NOMO-1 treated with dmso at 0.1 percent for 144 hours (cell line): ENCODE data around the gene PDXDC1.
A peak's percentile ranks its signal among the peaks of the same experiment; 100 is the strongest.
"Not testable (repeated sequence)": the region's sequence is repeated elsewhere in the genome, so short reads cannot be mapped to it uniquely, and the experiment has no call there.

Experiments used
- DNase-seq: peaks from one replicate; lab custom pipeline; 2025; ENCODE audit not compliant: unreplicated experiment; lab: John Stamatoyannopoulos, UW

Gene PDXDC1

DNA sequence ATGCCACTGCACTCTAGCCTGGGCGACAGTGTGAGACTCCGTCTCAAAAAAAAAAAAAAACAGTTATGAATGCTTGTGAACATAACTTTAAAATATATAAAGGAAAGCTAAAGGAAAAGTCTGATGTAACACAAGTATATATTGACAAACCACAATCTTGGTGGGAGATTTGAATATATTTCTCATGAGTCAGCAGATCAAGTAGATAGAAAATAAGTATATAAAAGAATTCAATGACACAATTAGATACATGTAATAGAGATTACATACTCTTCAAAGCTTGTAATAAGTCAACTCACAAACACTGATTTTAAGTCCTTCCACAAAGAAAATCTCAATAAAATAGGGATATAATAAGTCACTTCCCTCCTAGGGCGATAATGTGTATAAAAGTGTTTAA, 40.8 kb downstream of the PDXDC1 start:
- DNase-seq, result not testable (repeated sequence)

DNA sequence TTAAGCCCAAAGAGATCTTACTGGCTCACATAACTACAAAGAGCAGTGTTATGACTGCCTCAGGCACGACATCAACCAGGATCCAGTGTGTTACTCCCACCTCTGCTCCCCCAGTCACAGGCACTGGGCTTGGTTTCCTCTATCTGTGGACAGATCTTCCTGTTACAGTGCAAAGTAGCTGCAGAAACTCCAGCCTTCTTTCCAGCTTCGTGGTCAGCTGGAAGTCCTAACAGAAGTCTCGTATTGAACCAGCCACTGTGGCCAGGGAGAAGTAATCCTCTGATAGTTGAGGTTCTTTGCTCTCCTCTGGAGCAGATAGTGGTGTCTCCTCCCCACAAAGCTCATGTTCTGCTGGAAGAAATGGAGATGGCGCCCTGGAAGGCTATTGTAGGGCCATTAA, 41.5 kb downstream of the PDXDC1 start:
- not testable (repeated sequence) for DNase-seq

- DNase-seq, result not testable (repeated sequence)
These were observed 42.2 kb downstream of the PDXDC1 start for GRCh38 chr16:15016951-15017580.

DNA sequence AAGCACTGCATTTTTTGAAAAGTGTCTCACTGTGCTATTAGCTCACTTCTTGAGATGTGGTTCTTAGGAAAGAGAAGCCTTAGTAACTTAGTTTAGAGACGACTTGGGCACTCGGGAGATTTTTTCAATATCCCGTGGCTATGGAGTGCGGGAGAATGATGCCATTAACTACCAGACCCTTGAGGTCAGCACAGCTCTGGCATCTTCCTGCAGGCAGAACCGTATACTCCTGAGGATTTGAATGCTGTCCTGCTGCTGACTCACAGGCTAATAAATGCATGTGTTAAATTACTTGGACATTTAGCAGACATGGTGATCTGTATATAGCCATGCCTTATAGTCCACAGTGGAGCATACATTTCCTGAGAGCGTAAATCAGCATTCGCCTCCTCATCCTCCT, 46.6 kb downstream of the PDXDC1 start:
- not testable (repeated sequence) for DNase-seq

GRCh38 chr16:15022194-15022593, 47.4 kb downstream of the PDXDC1 start:
- DNase-seq, result not testable (repeated sequence)

GRCh38 chr16:15023381-15024077, 48.7 kb downstream of the PDXDC1 start:
- not testable (repeated sequence) for DNase-seq

- not testable (repeated sequence) for DNase-seq
These were observed 50.0 kb downstream of the PDXDC1 start for GRCh38 chr16:15024858-15025199.

DNA sequence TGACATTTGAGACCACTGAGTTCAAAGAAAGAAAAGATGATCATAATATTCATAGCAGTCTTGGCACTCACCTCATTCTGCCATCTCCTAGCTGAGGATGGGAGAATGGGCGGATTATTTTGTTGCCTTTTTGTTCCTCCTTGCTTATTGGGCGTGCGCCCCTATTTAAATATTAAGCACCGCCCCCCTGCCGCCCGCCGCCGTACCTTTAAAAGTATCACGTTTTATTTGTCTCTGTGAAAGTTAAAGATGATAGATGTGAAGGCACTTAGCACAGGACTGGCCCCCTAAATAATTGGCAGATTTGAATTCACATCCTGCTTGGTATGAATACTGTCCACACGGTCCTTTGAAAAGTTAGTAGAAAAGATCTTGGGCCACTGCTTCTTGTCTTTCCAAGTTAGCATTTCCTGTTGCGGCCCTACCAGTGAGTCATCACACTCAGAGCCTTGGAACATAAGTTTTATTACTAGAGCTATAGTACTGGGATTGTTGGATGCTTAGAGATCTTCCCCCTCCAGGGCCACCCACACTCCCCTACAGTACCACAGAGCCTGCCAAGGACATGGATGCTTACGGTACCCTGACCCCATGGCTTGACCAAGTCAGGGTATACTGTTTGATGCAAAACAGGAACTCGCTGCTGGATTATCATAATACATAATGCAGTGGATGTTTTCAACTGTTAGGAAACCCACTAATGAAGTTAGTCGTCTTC, 50.6 kb downstream of the PDXDC1 start:
- DNase-seq, result not testable (repeated sequence)

GRCh38 chr16:15027051-15027450, 52.2 kb downstream of the PDXDC1 start:
- not testable (repeated sequence) for DNase-seq

DNA sequence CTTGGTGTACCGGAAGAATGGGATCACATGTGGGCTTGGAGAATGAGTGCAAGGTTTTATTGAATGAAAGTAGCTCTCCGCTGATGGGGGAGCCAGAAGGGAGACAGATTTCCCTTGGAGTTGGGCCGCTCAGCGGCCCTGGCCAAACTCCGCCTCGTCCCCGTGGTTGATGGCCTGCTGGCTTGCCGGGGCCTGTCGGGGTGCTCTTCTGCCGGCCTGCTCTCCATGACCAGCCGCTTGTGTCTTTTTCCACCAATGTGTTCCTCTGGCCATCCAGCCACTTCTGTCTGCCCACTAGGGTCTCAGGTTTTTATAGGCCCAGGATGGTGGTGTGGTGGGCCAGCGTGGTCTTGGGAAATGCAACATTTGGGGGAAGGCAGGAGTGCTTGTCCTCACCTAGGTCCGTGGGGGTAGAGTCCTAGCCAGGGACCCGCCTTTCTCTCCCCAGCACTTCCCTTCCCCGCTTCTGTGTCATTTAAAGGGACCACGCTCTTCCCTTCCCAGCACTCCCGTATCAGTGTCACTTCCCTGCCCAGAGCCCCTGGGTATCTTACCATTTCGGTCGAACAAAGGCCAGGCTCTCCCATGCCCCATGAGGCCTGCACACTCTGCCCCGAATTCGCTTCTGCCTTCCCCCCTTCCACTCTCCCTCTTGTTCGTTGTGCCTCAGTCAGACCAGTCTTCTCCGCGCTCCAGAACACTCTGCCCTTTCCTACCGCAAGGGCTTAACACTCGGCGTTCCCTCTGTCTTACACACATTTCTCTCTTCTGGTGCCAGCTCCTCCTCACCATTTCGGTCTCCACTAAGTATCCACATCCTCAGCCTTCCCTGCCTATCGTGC, 52.9 kb downstream of the PDXDC1 start:
- not testable (repeated sequence) for DNase-seq

DNA sequence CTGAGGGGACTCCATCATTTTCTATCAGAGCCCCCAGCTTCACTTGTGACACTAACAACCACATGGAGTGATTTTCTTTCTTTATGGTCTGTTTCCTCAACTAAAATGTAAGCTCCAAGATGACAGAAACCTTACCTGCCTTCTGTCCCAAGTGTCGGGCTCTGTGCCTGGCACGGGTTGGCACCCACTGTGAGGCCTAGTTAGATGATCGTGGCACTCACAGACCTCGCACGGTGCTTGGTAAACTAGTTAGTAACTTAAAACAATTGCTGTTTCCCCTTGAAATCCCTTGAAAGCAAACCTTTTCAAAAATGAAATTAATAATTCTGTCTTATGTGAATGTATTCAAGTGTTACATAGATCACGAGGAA, 53.5 kb downstream of the PDXDC1 start:
- DNase-seq, result not testable (repeated sequence)

DNA sequence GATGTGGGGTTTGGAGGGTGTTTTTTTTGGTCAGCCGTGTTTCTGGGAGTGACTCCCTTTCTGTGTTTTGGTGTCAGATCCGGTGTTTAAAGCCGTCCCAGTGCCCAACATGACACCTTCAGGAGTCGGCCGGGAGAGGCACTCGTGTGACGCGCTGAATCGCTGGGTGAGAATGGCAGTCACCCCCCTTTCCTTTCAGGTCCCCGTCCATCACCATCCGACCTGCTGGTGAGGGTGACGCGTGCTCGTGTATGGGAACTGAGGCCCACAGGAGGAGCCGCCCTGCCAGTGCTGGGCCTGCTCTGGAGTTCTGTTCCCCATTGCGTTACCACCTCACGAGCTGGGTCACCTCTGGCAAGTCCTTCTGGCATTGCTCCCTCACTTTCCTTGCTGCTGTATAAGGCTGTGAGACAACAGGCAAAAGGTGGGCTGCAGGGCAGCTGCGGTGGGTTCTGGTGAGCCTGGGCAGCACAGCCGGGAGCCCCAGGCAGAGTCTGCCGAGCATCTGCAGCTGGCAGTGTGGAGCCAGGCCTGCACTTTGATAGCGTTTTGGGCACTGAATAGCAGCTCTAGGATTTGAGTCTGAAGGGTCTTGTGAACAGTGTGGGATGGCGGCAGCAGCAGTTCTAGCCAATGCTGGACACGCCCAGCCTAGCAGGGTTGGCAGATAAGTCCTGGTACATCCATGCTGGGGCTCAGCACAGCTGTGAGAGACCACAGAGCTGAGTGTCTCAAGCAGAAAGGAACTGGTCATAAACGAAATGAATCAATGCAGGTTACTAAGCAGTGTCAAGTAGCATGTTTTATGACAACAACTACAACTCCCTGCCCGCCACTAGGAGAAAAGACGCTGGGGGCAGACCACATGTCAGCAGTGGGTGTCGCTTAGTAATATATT, 54.2 kb downstream of the PDXDC1 start:
- not testable (repeated sequence) for DNase-seq

GRCh38 chr16:15029749-15030148, 54.9 kb downstream of the PDXDC1 start:
- DNase-seq, result not testable (repeated sequence)

- DNase-seq, result peak; percentile 28
These were observed 56.4 kb downstream of the PDXDC1 start for GRCh38 chr16:15031179-15031578.

GRCh38 chr16:15031586-15031985, 56.8 kb downstream of the PDXDC1 start:
- DNase-seq, result no peak

- DNase-seq, result no peak
These were observed 57.9 kb downstream of the PDXDC1 start for GRCh38 chr16:15032547-15033308.

DNA sequence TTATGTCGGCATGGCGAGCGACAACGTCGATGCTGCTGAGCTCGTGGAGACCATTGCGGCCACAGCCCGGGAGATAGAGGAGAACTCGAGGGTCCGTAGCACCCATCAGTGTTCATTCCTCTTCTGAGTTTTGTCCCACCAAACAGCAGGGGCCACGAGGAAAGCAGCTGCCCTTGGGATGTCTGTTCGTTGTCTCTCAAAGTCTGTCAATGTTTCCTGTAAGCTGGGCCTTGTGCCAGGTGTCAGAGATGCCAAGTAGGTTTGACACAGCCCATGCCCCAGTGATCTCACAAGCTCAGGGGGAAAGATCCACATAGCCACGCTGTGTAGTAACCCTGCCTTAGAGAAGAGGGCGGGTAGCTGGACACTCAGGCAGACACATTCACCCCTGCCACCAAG, 58.5 kb downstream of the PDXDC1 start:
- DNase-seq, result no peak

DNA sequence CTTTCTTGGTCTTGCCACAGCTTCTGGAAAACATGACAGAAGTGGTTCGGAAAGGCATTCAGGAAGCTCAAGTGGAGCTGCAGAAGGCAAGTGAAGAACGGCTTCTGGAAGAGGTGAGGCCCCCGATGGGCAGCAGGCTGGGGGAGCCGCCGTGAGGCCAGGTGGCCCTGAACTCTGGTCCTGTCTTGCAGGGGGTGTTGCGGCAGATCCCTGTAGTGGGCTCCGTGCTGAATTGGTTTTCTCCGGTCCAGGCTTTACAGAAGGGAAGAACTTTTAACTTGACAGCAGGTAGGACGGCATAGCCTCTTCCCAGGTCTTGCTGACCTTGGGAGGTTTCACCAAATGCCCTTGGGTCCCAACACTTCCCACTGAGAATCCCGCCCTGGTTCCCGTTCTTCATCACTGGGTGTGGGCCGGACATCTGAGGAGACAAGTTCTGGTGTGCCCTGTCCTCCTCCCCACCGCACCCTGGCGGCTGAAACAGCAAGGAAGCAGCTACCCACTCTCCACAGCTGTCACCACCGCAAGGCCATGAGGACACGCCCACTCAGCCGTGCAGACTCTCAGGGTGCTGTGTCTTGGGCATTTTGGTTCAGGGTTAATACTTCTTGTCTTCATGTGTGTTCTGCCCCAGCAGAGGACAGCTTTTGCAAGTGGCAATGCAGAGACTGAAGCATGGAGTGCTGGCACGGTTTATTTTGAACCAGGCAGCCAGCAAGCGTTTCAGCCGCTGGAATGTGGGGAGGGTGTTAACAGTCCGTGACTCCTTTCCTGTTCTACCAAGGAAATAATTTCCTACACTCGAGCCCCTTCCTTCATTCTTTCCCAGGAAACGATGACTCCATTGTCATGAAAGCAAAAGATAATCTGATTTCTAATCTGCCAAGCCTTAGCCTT, 59.7 kb downstream of the PDXDC1 start:
- DNase-seq, result no peak
